NCI-H2081 (cell line): ENCODE data around the gene TXNDC5.
A peak's percentile ranks its signal among the peaks of the same experiment; 100 is the strongest.
"Not testable (repeated sequence)": the region's sequence is repeated elsewhere in the genome, so short reads cannot be mapped to it uniquely, and the experiment has no call there.

Source experiments
- DNase-seq, 2 experiments: peaks; one replicate each; lab custom pipeline; 2025; lab: John Stamatoyannopoulos, UW

The TXNDC5 gene

GRCh38 chr6:7914311-7914710 lies 3.7 kb upstream of the TXNDC5 start:
- no peak for DNase-seq

- no peak for DNase-seq
Observed at GRCh38 chr6:7912736-7913517, 2.3 kb upstream of the TXNDC5 start.

- DNase-seq = no peak
Observed at GRCh38 chr6:7912024-7912423, 1.4 kb upstream of the TXNDC5 start.

DNA sequence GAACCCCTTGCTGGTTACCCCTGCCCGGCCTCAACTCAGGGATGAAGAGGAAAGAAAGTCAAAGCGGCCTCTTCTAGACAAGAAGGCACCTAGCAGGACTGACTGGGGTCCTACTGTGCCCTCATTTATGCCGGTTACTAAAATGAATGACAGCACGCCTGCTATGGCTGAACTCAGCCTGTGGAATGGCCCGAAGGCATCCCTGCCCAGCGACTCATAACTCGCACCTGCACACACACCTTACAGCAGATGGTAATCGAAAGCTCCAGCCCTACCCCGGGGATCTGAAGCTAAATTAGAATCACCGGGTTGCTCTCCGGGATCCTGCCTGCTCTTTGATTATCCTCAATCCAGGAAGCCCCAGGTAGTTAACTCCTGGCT lies 747 bp upstream of the TXNDC5 start:
- peak; percentile 91 to 96 for DNase-seq

GRCh38 chr6:7910298-7910653 lies 312 bp downstream of the TXNDC5 start:
- peak in 1 of 2 experiments; percentile 40 for DNase-seq

GRCh38 chr6:7909323-7910276 lies 988 bp downstream of the TXNDC5 start:
- DNase-seq = peak; percentile 30 to 43

DNA sequence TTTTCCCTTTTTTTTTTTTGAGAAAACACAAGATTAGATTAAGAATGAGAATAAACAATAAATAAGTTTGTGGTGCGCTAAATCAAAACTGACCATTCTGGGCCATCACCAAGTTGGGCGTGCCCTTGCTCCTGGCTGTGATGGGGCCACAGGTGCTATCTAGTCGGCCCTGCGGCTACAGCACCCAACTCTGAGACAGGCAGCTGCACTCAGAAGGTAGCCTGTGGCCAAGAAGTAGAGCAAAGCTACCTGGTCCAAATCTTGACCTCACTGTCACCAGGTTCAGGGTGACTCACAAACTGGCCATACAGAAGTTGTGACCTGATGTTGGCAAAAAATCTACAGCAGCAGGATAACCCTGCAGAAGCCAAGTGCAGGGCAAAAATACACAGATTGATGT lies 3.4 kb downstream of the TXNDC5 start:
- no peak for DNase-seq

- no peak for DNase-seq
Observed at GRCh38 chr6:7906741-7907140, 3.8 kb downstream of the TXNDC5 start.

GRCh38 chr6:7905416-7905815 lies 5.2 kb downstream of the TXNDC5 start:
- DNase-seq = no peak

- no peak for DNase-seq
Observed at GRCh38 chr6:7904654-7905319, 5.8 kb downstream of the TXNDC5 start.

DNA sequence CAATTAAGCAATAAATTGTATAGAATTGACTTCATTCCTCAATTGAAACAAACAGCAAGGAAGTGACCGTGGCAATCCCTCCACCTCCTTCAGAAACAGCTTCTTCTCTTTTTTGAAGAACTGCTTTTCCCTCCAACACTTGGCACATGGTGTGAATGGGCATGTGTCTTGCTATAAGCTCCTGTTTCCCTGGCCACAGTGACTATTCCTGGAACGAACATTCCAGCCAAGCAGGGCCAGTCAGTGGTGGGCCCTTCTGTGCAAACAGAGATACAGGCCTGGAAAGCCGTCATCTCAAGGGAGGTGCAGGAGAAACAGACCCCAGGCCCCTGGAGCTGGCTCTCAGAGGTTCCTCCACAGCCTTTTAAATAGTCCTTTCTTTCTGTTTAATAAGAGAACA lies 6.9 kb downstream of the TXNDC5 start:
- DNase-seq = no peak

GRCh38 chr6:7902867-7903266 lies 7.7 kb downstream of the TXNDC5 start:
- no peak for DNase-seq

DNA sequence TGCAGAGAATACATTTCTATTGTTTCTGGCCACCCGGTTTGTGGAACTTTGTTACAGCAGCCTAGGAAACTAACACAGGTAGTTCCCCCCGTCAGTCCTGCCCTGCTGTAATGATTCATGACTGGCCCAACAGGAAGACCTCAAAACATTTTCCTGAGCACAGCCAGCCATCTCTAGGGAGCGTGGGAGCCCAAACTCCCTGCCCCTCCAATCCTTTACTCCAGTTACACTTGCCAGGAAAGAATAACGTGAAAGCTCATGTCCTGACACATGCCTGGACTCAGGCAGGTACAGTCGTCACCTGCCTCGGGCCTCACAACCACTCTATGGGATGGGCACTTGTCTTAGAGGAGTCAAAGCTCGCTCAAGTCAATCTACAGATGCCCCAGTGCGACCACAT lies 8.4 kb downstream of the TXNDC5 start:
- DNase-seq = no peak

DNA sequence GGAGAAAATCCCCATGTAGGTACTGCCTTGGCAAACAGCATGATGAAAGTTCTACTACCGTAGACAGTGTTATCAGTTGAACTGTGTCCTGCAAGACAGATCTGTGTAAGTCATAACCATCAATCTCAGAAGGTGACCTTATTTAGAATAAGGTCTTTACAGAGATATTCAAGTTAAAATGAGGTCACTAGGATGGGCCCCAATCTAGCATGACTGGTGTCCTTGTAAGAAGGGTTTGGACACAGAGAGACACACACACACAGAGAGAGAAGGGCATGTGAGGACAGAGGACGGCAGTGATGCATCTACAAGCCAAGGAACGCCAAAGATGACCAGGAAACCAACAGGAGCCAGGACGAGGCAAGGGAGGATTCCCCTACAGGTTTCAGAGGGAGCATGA lies 8.8 kb downstream of the TXNDC5 start:
- DNase-seq = no peak

DNA sequence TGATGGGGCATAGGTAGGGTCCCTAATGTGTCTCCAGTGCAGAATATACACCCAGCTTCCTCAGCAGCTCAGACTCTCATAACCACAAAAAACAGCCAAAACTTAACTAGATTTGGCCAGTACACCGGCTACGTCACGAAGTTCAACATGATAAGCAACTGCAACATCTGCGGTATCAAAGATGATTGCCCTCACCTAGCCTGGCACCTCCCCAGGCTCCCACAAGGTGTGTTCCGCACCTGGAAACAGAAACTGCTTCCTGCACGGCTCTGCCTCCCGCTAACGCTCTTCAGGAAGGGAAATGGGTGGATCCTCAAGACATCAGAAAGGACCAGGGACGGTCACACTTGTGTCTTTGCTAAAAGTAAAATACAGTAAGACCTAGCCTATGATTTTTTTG lies 9.5 kb downstream of the TXNDC5 start:
- no peak for DNase-seq

GRCh38 chr6:7900621-7901020 lies 10.0 kb downstream of the TXNDC5 start:
- no peak for DNase-seq

- no peak for DNase-seq
Observed at GRCh38 chr6:7899889-7900213, 10.7 kb downstream of the TXNDC5 start.

DNA sequence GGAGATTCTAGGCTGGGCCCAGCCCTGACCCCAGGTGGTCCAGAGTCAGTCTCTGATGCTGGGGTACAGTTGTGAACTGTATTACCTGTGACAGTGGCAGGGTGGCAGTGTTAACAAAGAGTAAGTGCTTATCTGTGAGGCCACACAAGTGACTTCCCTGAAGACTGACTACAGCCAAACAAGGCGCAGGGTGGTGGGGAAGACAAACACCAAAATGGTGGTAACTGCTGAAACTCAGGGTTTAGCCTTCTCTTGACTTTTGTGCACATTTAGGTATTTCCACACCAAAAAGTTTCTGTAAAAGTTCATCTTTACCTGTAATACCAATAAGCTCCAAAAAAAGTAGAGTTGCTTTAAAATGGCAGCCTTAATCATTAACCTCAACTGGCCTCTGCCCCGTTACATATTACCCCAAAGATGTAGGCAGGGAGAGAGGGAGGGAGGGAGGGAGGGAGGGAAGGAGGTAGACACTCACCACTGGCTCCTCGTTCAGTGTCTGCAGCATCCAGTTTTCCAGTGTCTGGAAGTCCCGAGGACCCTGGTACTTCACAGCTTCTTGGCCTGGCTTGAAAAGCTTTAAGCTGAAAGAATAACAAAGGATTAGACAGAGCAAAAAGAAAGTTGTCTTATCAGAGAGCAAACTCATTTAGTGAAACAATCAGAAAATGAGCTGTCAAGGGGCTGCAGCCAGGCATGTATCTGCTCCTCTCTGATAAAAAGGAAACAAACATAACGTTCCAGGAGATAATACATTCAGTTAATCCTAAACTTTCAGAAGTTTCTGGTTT lies 11.3 kb downstream of the TXNDC5 start:
- DNase-seq = no peak

- not testable (repeated sequence) for DNase-seq
Observed at GRCh38 chr6:7898193-7898586, 12.4 kb downstream of the TXNDC5 start.

DNA sequence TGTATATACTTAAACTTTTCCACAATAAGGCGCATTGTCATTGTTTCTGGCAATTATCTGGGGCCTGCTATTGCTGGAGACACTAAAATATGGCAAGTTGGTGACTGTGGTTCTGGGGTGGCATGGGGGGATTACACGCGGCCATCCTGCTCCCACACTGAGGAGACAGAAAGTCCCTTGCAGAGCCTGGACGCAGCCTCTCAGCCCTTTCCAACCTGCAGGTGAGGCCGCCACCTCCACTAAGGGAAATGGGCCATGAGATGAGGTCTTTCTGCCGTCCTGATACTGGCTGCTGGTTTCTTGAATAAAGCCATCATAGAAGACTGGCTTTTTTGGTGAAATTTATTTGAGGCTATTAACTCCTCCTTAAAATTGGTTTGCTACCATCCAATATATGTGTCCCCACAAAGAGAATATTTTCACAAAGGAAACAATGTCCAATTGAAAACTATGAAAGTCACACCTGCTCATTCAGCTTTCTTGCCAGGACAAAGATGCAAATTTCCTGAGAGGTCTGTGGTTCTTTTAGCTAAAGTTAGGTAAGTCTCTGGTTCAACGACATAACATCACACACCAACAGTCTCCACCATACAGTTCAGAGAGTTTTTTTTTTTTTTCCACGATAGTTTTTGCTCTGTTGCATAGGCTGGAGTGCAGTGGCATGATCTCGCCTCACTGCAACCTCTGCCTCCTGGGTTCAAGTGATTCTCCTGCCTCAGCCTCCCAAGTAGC lies 13.0 kb downstream of the TXNDC5 start:
- DNase-seq = no peak

DNA sequence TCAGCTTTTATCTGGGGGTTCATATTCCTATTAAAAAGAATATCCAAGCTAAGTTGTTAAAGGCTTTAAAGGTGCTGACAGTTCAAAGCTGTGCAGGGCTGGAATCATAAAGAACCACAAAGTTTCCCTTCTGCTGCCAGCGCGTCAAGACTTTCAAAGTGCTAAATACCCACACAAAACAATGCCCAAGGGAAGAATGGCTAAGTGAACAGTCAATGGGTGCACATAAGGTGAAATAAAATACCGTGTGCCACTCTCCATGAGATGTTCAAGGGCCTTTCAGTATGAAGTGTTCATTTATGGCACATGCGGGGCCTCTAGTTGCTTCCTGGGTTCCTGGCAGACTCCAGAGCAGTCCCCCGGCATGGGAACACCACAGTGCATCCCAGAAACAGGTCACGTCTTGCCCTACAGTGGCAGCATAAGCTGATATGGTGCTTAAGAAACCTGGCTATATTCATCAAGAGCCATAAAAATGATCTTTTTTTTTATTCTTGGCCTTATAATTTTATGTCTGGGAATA lies 14.1 kb downstream of the TXNDC5 start:
- DNase-seq = no peak
